Lung (tissue), 12 donors: Measurements from ENCODE around the gene DPCD. TPM values are rescaled to one million over a fixed set of nuclear protein-coding genes. Genes with fewer than 3 reads are reported as not detected.

ENCODE experiments used
- ATAC-seq: fragments of 200-7000 bp; cut with Tn5 transposase; one replicate; pipeline ENCODE4 v1.9.1; 2020; ENCODE audit warnings: moderate number of reproducible peaks; ENCODE audit not compliant: insufficient read depth, low FRiP score
- DNase-seq, 3 donors: peaks; one replicate each; pipeline ENCODE4 v3.0.0-alpha.2; 2013 to 2017
- H3K27ac ChIP-seq, 2 donors: one replicate each; pipeline ENCODE4 v1.5.1; 2013; ENCODE audit warnings: mild to moderate bottlenecking in 2 of 2, moderate library complexity in 2 of 2, control low read depth in 1 of 2, inconsistent platforms in 1 of 2, low read depth in 1 of 2, low read length in 1 of 2
- H3K27me3 ChIP-seq, 3 donors: one replicate each; pipeline ENCODE4 v1.5.1; 2013; ENCODE audit warnings: low read length in 2 of 3; ENCODE audit not compliant: control insufficient read depth in 3 of 3, insufficient read depth in 3 of 3
- H3K36me3 ChIP-seq, 4 donors: one replicate each; pipeline ENCODE4 v1.5.1; 2013; ENCODE audit warnings: low read length in 4 of 4, mild to moderate bottlenecking in 1 of 4, moderate library complexity in 1 of 4; ENCODE audit not compliant: control insufficient read depth in 4 of 4, insufficient read depth in 4 of 4
- H3K4me1 ChIP-seq, 5 donors: one replicate each; pipeline ENCODE4 v1.5.1; 2013; ENCODE audit warnings: low read length in 5 of 5, mild to moderate bottlenecking in 2 of 5, moderate library complexity in 1 of 5; ENCODE audit not compliant: control insufficient read depth in 5 of 5, insufficient read depth in 5 of 5
- H3K4me3 ChIP-seq: one replicate; pipeline ENCODE4 v1.5.1; 2013; ENCODE audit warnings: mild to moderate bottlenecking, control low read depth, moderate library complexity
- H3K9ac ChIP-seq, 2 donors: one replicate each; pipeline ENCODE4 v1.5.1; 2013; ENCODE audit warnings: low read length in 2 of 2, control low read depth in 1 of 2; ENCODE audit not compliant: insufficient read depth in 1 of 2
- H3K9me3 ChIP-seq, 4 donors: one replicate each; pipeline ENCODE4 v1.5.1; 2013; ENCODE audit warnings: low read length in 3 of 4, mild to moderate bottlenecking in 1 of 4, moderate library complexity in 1 of 4; ENCODE audit not compliant: control insufficient read depth in 4 of 4, insufficient read depth in 3 of 4
- WGBS, 2 donors: extraction: QIAGEN DNeasy Blood & Tissue Kit; methylation state at CpG; one replicate each; pipeline ENCODE4 v1.1.7; 2013; 5-methylcytosine and 5-hydroxymethylcytosine counted together
- polyA plus RNA-seq, 2 donors: library from polyadenylated mRNA; stranded (reverse); fragments of 200-250 nt; gene quantifications; one replicate each; pipeline ENCODE4 v1.2.1, GENCODE V29; 2013
- total RNA-seq, 2 donors: library from RNA; depleted of rRNA in 1 of 2; stranded (reverse); fragments of >200 nt in 1 of 2; gene quantifications; one replicate each; pipeline ENCODE4 v1.2.1, GENCODE V29; 2014 to 2021
- TF ChIP-seq, protein P1 (sequence below): IDR thresholded peaks from 2 replicates; pipeline ENCODE4 v1.5.1; 2012; ENCODE audit warnings: mild to moderate bottlenecking; ENCODE audit errors: control extremely low read depth, extremely low read depth
- donor health status: control.
- donor health status: control.
- donor health status: Bipolar disorder and iron deficiency.
- donor health status: healthy.
- donor health status: DM: yes; HTN: yes; CAD: no.

Gene DPCD
- total and polyA plus RNA-seq, 4 donors, result 24.1 to 31.8 (median 25.9) TPM

DNA sequence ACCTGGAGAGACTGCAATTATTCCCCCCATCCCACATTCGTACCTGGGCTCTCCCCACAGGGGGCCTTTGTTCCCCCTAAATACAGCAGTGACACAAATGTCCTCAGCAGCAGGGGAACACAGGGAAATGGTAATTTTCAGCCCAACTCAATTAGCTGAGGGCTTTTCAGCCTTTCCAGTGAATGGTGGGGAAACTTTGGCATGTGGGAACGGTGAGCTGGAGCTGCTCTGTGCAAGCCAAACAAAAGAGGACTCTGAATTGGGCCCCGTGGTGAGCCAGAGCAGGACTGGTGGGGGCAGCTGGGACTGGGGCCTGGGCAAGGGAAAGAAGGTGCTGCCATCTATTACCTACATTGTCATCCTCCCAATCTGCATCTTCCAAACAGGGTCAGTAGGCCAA is 55.9 kb downstream of the DPCD start:
- H3K36me3 ChIP-seq, result peaks cover 0 to 17% (median 8%) of the 10 kb centered on the region in 4 donors
- TF ChIP-seq, protein P1, sequence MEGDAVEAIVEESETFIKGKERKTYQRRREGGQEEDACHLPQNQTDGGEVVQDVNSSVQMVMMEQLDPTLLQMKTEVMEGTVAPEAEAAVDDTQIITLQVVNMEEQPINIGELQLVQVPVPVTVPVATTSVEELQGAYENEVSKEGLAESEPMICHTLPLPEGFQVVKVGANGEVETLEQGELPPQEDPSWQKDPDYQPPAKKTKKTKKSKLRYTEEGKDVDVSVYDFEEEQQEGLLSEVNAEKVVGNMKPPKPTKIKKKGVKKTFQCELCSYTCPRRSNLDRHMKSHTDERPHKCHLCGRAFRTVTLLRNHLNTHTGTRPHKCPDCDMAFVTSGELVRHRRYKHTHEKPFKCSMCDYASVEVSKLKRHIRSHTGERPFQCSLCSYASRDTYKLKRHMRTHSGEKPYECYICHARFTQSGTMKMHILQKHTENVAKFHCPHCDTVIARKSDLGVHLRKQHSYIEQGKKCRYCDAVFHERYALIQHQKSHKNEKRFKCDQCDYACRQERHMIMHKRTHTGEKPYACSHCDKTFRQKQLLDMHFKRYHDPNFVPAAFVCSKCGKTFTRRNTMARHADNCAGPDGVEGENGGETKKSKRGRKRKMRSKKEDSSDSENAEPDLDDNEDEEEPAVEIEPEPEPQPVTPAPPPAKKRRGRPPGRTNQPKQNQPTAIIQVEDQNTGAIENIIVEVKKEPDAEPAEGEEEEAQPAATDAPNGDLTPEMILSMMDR, result no peak
- WGBS, 2 donors, result 83 to 95% methylated on average over 3 of the region's 3 CpGs

DNA sequence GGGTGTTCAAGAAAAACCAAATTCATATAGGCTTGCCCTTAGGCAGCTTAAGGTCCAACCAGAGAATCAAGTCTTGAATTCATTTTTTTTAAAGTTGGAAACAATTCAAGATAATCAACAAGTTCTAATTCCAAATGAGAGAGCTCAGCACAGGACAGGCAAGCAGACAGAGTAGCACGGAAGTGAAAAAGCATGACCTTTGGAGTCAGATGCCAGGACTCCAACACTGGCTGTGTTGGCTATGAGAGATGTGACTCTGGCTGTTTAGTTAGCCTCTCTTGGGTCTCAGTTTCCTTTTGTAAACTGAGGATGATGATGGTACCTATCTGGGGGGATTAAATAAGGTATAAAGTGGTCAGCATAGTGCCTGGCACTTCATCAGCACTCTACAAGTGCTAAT is 57.5 kb downstream of the DPCD start:
- no peak for ATAC-seq
- Histone ChIP-seq H3K9ac (no peak overlapping the region), H3K27ac (no peak overlapping the region), H3K9me3 (no peaks in the 10 kb centered on the region), H3K27me3 (no peaks in the 10 kb centered on the region), H3K4me1 (peaks cover 0 to 3% (median 0%) of the 10 kb centered on the region in 5 donors), H3K36me3 (peaks cover 0 to 32% (median 16%) of the 10 kb centered on the region in 4 donors), H3K4me3 (no peak overlapping the region)
- TF ChIP-seq, protein P1, result no peak
- 90 to 93% methylated on average over 1 of the region's 1 CpG for WGBS, 2 donors
- no peak for DNase-seq

More for the DNA sequence above, 55.9 kb downstream of the DPCD start:
- H3K9me3 ChIP-seq, result no peaks in the 10 kb centered on the region
- no peaks in the 10 kb centered on the region for H3K27me3 ChIP-seq
- no peak overlapping the region for H3K27ac ChIP-seq
- DNase-seq (no peak), ATAC-seq (no peak)
- no peak overlapping the region for H3K9ac ChIP-seq
- peaks cover 0 to 3% (median 0%) of the 10 kb centered on the region in 5 donors for H3K4me1 ChIP-seq
- H3K4me3 ChIP-seq, result no peak overlapping the region

GRCh38 chr10:101646364-101646763 is 58.2 kb downstream of the DPCD start:
- Histone ChIP-seq H3K9ac (no peak overlapping the region), H3K4me3 (no peak overlapping the region), H3K4me1 (peaks cover 0 to 3% (median 0%) of the 10 kb centered on the region in 5 donors), H3K27me3 (no peaks in the 10 kb centered on the region), H3K9me3 (no peaks in the 10 kb centered on the region), H3K27ac (no peak overlapping the region), H3K36me3 (peaks cover 0 to 32% (median 18%) of the 10 kb centered on the region in 4 donors)
- TF ChIP-seq, protein P1, result no peak
- DNase-seq (peak in 1 of 3 donors; percentile 6), ATAC-seq (no peak)
- 90 to 92% methylated on average over 6 of the region's 6 CpGs for WGBS, 2 donors

- no peak overlapping the region for H3K4me3 ChIP-seq
- no peak overlapping the region for H3K27ac ChIP-seq
- H3K9me3 ChIP-seq, result no peaks in the 10 kb centered on the region
- 84 to 93% methylated on average over 2 of the region's 2 CpGs for WGBS, 2 donors
- DNase-seq, result no peak
- peaks cover 0 to 36% (median 19%) of the 10 kb centered on the region in 4 donors for H3K36me3 ChIP-seq
- ATAC-seq, result no peak
- H3K4me1 ChIP-seq, result peaks cover 0 to 3% (median 0%) of the 10 kb centered on the region in 5 donors
- TF ChIP-seq, protein P1, result no peak
- H3K27me3 ChIP-seq, result no peaks in the 10 kb centered on the region
- no peak overlapping the region for H3K9ac ChIP-seq
Measured at GRCh38 chr10:101647255-101647654, 59.1 kb downstream of the DPCD start.
